OCI-LY3 (cell line): ENCODE measurements around the gene EDEM3.

ENCODE experiments used
- CTCF ChIP-seq: fragments of 200-600, 300-600 bp; sonication (generic); IDR thresholded peaks from 2 replicates; pipeline ENCODE4 v1.5.1; 2014; ENCODE audit warnings: antibody characterized with exemption, low read length, low read depth
- EZH2phosphoT487 ChIP-seq: fragments of 200-600 bp; shearing (Covaris generic); IDR thresholded peaks from 2 replicates; pipeline ENCODE4 v1.6.1; 2018; ENCODE audit warnings: antibody characterized with exemption, mixed run types, low read depth

- TF ChIP-seq CTCF (no peak), EZH2phosphoT487 (no peak)
Measured at GRCh38 chr1:184775329-184775728, 20.7 kb upstream of the EDEM3 start.
